Gastrocnemius medialis (tissue), 4 donors: ENCODE measurements around the gene PPP3CA.
"Not testable (repeated sequence)": the region's sequence is repeated elsewhere in the genome, so short reads cannot be mapped to it uniquely, and the experiment has no call there.

Source experiments
- POLR2A ChIP-seq, 2 donors: fragments of 450-650 bp; IDR thresholded peaks; one replicate each; pipeline ENCODE4 v1.6.1; 2017; ENCODE audit warnings: antibody characterized with exemption in 2 of 2, mild to moderate bottlenecking in 2 of 2, moderate library complexity in 2 of 2
- TF ChIP-seq, protein P1 (sequence below), 5 experiments: fragments of 450-650 bp in 3 of 5; fragments of 200-600 bp in 2 of 5; sonication (generic) in 2 of 5; IDR thresholded peaks in 4 of 5; conservative IDR thresholded peaks in 1 of 5; 1 replicate in 4 of 5; 2 replicates in 1 of 5; pipeline ENCODE4 v1.5.1; 2016 to 2019; ENCODE audit warnings: antibody characterized with exemption in 5 of 5, mild to moderate bottlenecking in 3 of 5, moderate library complexity in 3 of 5

DNA sequence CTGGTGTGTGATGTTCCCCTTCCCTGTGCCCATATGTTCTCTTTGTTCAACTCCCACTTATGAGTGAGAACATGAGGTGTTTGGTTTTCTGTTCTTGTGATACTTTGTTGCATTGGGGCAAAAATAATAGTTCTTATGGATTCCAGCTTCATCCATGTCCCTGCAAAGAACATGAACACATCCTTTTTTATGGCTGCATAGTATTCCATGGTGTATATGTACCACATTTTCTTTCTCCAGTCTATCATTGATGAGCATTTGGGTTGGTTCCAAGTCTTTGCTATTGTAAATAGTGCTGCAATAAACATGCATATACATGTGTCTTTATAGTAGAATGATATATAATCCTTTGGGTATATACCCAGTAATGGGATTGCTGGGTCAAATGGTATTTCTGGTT is 254.7 kb downstream of the PPP3CA start:
- TF ChIP-seq, protein P1, sequence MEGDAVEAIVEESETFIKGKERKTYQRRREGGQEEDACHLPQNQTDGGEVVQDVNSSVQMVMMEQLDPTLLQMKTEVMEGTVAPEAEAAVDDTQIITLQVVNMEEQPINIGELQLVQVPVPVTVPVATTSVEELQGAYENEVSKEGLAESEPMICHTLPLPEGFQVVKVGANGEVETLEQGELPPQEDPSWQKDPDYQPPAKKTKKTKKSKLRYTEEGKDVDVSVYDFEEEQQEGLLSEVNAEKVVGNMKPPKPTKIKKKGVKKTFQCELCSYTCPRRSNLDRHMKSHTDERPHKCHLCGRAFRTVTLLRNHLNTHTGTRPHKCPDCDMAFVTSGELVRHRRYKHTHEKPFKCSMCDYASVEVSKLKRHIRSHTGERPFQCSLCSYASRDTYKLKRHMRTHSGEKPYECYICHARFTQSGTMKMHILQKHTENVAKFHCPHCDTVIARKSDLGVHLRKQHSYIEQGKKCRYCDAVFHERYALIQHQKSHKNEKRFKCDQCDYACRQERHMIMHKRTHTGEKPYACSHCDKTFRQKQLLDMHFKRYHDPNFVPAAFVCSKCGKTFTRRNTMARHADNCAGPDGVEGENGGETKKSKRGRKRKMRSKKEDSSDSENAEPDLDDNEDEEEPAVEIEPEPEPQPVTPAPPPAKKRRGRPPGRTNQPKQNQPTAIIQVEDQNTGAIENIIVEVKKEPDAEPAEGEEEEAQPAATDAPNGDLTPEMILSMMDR (IDR thresholded peaks at IDR 0.05 in 4 of 5, conservative IDR thresholded peaks at IDR 0.05 in 1 of 5), result not testable (repeated sequence)
- TF ChIP-seq POLR2A (IDR thresholded peaks at IDR 0.05), result not testable (repeated sequence)
